HEK293 (cell line): ENCODE results near the gene BDP1.

ENCODE experiments used
- CTCF ChIA-PET: fragments of 350-600 bp; formaldehyde crosslinking; extraction: SDS; loops from one replicate; lab custom pipeline; 2021; ENCODE audit warnings: antibody characterized with exemption; lab: Yijun Ruan, JAX
- POLR2A ChIA-PET: fragments of 300-600 bp; formaldehyde crosslinking; extraction: SDS; loops from one replicate; lab custom pipeline; 2020; ENCODE audit warnings: antibody characterized with exemption, inconsistent platforms; lab: Yijun Ruan, JAX
- H3K27ac ChIP-seq: fragments of 200-500 bp; sonication (Bioruptor generic); 2 replicates; pipeline ENCODE4 v1.5.1; 2014; ENCODE audit warnings: low read depth, low read length, control low read depth, inconsistent platforms; ENCODE audit errors: extremely low read depth
- H3K36me3 ChIP-seq, 2 experiments: fragments of 200-500 bp in 1 of 2; sonication (Bioruptor generic) in 1 of 2; 1 replicate in 1 of 2; 2 replicates in 1 of 2; pipeline ENCODE4 v1.5.1; 2014 to 2017; ENCODE audit warnings: inconsistent platforms in 2 of 2, low read length in 2 of 2; ENCODE audit not compliant: control insufficient read depth in 2 of 2, insufficient read depth in 1 of 2
- H3K4me1 ChIP-seq: fragments of 200-500 bp; sonication (Bioruptor generic); 2 replicates; pipeline ENCODE4 v1.5.1; 2014; ENCODE audit warnings: mild to moderate bottlenecking, low read length, inconsistent platforms; ENCODE audit not compliant: control insufficient read depth, insufficient read depth
- H3K4me3 ChIP-seq: 2 replicates; pipeline ENCODE4 v1.5.1; 2011; ENCODE audit warnings: low read depth, mild to moderate bottlenecking, control low read depth, low read length, moderate library complexity
- H3K9me3 ChIP-seq: fragments of 200-500 bp; sonication (Bioruptor generic); 2 replicates; pipeline ENCODE4 v1.5.1; 2014; ENCODE audit warnings: low read depth, low read length, inconsistent platforms; ENCODE audit not compliant: control insufficient read depth, insufficient read depth
- ELK4 ChIP-seq: IDR thresholded peaks from 2 replicates; pipeline ENCODE4 v1.6.1; 2011; ENCODE audit warnings: mild to moderate bottlenecking, low read depth, low read length, borderline replicate concordance
- GFI1B ChIP-seq: fragments of 450-650 bp; formaldehyde crosslinking; IDR thresholded peaks from 2 replicates; pipeline ENCODE4 v1.5.1; 2016; ENCODE audit warnings: missing biosample characterization, missing genetic modification characterization
- GLI2 ChIP-seq: fragments of 450-650 bp; formaldehyde crosslinking; IDR thresholded peaks from 2 replicates; pipeline ENCODE4; 2017; ENCODE audit warnings: missing biosample characterization, missing genetic modification characterization, low read depth, borderline replicate concordance
- HIC1 ChIP-seq: fragments of 450-650 bp; formaldehyde crosslinking; IDR thresholded peaks from 2 replicates; pipeline ENCODE4 v1.5.1; 2016; ENCODE audit warnings: missing biosample characterization, missing genetic modification characterization
- OSR2 ChIP-seq: fragments of 450-650 bp; formaldehyde crosslinking; IDR thresholded peaks from 2 replicates; pipeline ENCODE4 v1.5.1; 2016; ENCODE audit warnings: missing biosample characterization, missing genetic modification characterization
- PRDM6 ChIP-seq: fragments of 450-650 bp; formaldehyde crosslinking; IDR thresholded peaks from 2 replicates; pipeline ENCODE4 v1.5.1; 2017; ENCODE audit warnings: missing biosample characterization, missing genetic modification characterization
- TCF7L2 ChIP-seq: IDR thresholded peaks from 2 replicates; pipeline ENCODE4 v1.6.1; 2011; ENCODE audit warnings: low read depth, mild to moderate bottlenecking, inconsistent platforms, low read length, moderate library complexity, borderline replicate concordance
- TSHZ1 ChIP-seq: fragments of 450-650 bp; formaldehyde crosslinking; IDR thresholded peaks from 2 replicates; pipeline ENCODE4 v1.5.1; 2016; ENCODE audit warnings: missing biosample characterization, missing genetic modification characterization, borderline replicate concordance
- ZBTB17 ChIP-seq: fragments of 450-650 bp; formaldehyde crosslinking; IDR thresholded peaks from 2 replicates; pipeline ENCODE4 v1.5.1; 2016; ENCODE audit warnings: missing biosample characterization, missing genetic modification characterization
- ZBTB6 ChIP-seq: fragments of 450-650 bp; formaldehyde crosslinking; IDR thresholded peaks from 2 replicates; pipeline ENCODE4 v1.5.1; 2017; ENCODE audit warnings: missing biosample characterization, missing genetic modification characterization
- ZBTB7A ChIP-seq: fragments of 450-650 bp; formaldehyde crosslinking; IDR thresholded peaks from 2 replicates; pipeline ENCODE4 v1.5.1; 2016; ENCODE audit warnings: low read depth, missing biosample characterization, missing genetic modification characterization
- ZNF133 ChIP-seq: fragments of 450-650 bp; formaldehyde crosslinking; IDR thresholded peaks from 2 replicates; pipeline ENCODE4 v1.5.1; 2016; ENCODE audit warnings: missing biosample characterization, missing genetic modification characterization
- ZNF157 ChIP-seq: fragments of 450-650 bp; formaldehyde crosslinking; IDR thresholded peaks from 2 replicates; pipeline ENCODE4 v1.5.1; 2016; ENCODE audit warnings: missing biosample characterization, missing genetic modification characterization
- ZNF433 ChIP-seq: fragments of 450-650 bp; formaldehyde crosslinking; IDR thresholded peaks from 2 replicates; pipeline ENCODE4 v1.5.1; 2016; ENCODE audit warnings: missing biosample characterization, missing genetic modification characterization, low read depth
- ZNF473 ChIP-seq: fragments of 450-650 bp; formaldehyde crosslinking; IDR thresholded peaks from 2 replicates; pipeline ENCODE4 v1.5.1; 2017; ENCODE audit warnings: missing biosample characterization, missing genetic modification characterization
- ZNF610 ChIP-seq: fragments of 450-650 bp; formaldehyde crosslinking; IDR thresholded peaks from 2 replicates; pipeline ENCODE4 v1.5.1; 2016; ENCODE audit warnings: missing biosample characterization, missing genetic modification characterization, borderline replicate concordance
- ZNF670 ChIP-seq: fragments of 450-650 bp; formaldehyde crosslinking; IDR thresholded peaks from 2 replicates; pipeline ENCODE4 v1.5.1; 2016; ENCODE audit warnings: missing biosample characterization, missing genetic modification characterization, low read depth
- ZNF707 ChIP-seq: fragments of 450-650 bp; formaldehyde crosslinking; IDR thresholded peaks from 2 replicates; pipeline ENCODE4 v1.5.1; 2016; ENCODE audit warnings: missing biosample characterization, missing genetic modification characterization
- ZNF747 ChIP-seq: fragments of 450-650 bp; formaldehyde crosslinking; IDR thresholded peaks from 2 replicates; pipeline ENCODE4 v1.5.1; 2016; ENCODE audit warnings: missing biosample characterization, missing genetic modification characterization
- ZNF76 ChIP-seq: fragments of 450-650 bp; formaldehyde crosslinking; IDR thresholded peaks from 2 replicates; pipeline ENCODE4; 2016; ENCODE audit warnings: low read depth, missing biosample characterization, missing genetic modification characterization, borderline replicate concordance
- ZNF843 ChIP-seq: fragments of 450-650 bp; formaldehyde crosslinking; IDR thresholded peaks from 2 replicates; pipeline ENCODE4 v1.5.1; 2016; ENCODE audit warnings: missing biosample characterization, missing genetic modification characterization

BDP1 gene, protein sequence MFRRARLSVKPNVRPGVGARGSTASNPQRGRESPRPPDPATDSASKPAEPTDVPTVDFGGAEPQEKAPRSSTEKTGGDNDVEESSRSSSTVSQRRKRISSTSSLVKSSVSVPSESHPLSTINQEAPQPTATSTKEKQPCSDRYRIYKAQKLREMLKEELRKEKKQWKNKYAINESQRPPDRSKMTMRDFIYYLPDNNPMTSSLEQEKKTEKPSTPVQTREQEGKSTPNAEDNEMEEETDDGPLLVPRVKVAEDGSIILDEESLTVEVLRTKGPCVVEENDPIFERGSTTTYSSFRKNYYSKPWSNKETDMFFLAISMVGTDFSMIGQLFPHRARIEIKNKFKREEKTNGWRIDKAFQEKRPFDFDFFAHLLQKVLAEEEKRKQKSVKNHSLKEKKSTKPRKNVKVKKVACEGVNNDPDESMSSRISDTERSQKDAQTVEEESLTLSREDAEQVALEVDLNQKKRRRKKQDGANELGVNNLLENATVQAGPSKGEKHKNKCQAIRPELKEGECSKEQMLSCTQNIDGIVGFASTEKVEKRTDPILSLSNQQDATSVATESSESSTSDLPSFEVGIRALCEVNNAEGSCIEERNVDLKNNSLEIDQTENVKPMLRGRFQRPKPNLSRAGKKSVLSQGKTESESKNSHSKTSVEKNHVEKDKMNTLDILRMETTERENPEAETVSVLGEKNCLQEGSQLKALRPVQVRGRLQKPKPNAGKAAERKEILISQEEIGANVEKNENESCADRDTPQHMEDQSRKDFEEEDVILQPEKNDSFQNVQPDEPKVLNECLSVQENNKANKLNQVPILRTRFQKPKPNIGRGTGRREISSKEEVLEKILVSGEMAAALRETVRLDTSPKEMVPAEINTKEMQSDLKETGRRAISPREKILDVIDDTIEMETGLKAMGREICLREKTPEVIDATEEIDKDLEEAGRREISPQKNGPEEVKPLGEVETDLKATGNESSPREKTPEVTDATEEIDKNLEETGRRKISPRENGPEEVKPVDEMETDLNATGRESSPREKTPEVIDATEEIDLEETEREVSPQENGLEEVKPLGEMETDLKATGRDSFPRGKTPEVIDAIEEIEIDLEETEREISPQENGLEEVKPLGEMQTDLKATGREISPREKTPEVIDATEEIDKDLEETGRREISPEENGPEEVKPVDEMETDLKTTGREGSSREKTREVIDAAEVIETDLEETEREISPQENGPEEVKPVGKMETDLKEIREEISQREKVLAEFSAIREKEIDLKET (N-terminal part only)

GRCh38 chr5:71455427-71456361 is at the start of gene BDP1:
BDP1 (plus strand) TSS chr5:71455651; CDS start chr5:71455878, 227 bp downstream.
- POLR2A ChIA-PET, result interaction anchor here (0.5 to 0.9 kb wide), 2 partner anchors 14 to 164 kb away, joined by 3 read pairs; no protein-coding TSS in a partner anchor
- CTCF ChIA-PET, result interaction anchor here (0.6 to 1.4 kb wide), 2 partner anchors 14 to 302 kb away, joined by 3 to 7 read pairs; no protein-coding TSS in a partner anchor
- TF ChIP-seq OSR2, result no peak
- peak; percentile 87 for TF ChIP-seq ZBTB17 (tag by site-specific recombination)
- TF ChIP-seq TCF7L2, result no peak
- TF ChIP-seq ZNF433 (tag by site-specific recombination), result no peak
- no peak for TF ChIP-seq ZNF747
- no peak for TF ChIP-seq ELK4
- peak; percentile 72 for TF ChIP-seq ZNF610 (tag by site-specific recombination)
- TF ChIP-seq ZBTB6 (tag by site-specific recombination), result no peak
- 0 out of 2 replicates have a peak, but pooled peaks have one; percentile 22 for TF ChIP-seq ZBTB7A (tag by site-specific recombination)
- peak; percentile 94 for TF ChIP-seq ZNF76
- TF ChIP-seq ZNF157 (tag by site-specific recombination), result no peak
- TF ChIP-seq ZNF133, result no peak; the same call in 1 of the 2 replicates
- peak; percentile 74; the same call in 1 of the 2 replicates for TF ChIP-seq ZNF843
- TF ChIP-seq PRDM6 (tag by site-specific recombination), result no peak
- no peak; the same call in 1 of the 2 replicates for TF ChIP-seq TSHZ1 (tag by site-specific recombination)
- TF ChIP-seq ZNF670 (tag by site-specific recombination), result no peak
- no peak for TF ChIP-seq ZNF473 (tag by site-specific recombination)
- TF ChIP-seq ZNF707 (tag by site-specific recombination), result no peak
- TF ChIP-seq GFI1B (tag by site-specific recombination), result no peak
- TF ChIP-seq GLI2 (tag by site-specific recombination), result no peak
- peak; percentile 87; the same call in 1 of the 2 replicates for TF ChIP-seq HIC1 (tag by site-specific recombination)

More at GRCh38 chr5:71455427-71456361, at the start of gene BDP1:
- Histone ChIP-seq H3K9me3 (no peaks in the 10 kb centered on the region), H3K4me1 (no peaks in the 10 kb centered on the region; the same call in 1 of the 2 replicates), H3K4me3 (peak within 1 kb of the TSS; percentile 89), H3K27ac (peak within 1 kb of the TSS; percentile 88), H3K36me3 (peaks cover 19 to 24% of the 10 kb centered on the region in 2 experiments)
